A549 (cell line): Measurements from ENCODE around the gene CDCA7L.

Source experiments
- CEBPB ChIP-seq, 2 experiments: fragments of >200 bp in 1 of 2; sonication (Bioruptor Twin) in 1 of 2; formaldehyde crosslinking in 1 of 2; IDR thresholded peaks; 2 replicates each; pipeline ENCODE4 v1.6.1; 2012 to 2016
- JUN ChIP-seq, 2 experiments: fragments of >200 bp; sonication (Bioruptor Twin); formaldehyde crosslinking; IDR thresholded peaks; 2 replicates in 1 of 2; 3 replicates in 1 of 2; pipeline ENCODE4 v1.6.1; 2016 to 2017
- POLR2A ChIP-seq: IDR thresholded peaks from 2 replicates; pipeline ENCODE4 v1.6.1; 2012; ENCODE audit warnings: mild to moderate bottlenecking, low read length
- POLR2AphosphoS2 ChIP-seq: conservative IDR thresholded peaks from 2 replicates; pipeline ENCODE4 v1.6.1; 2012; ENCODE audit warnings: low read length, improper control_type of control experiment, inconsistent platforms
- TF ChIP-seq, protein P1 (sequence below): fragments of >200 bp; sonication (Bioruptor Twin); formaldehyde crosslinking; IDR thresholded peaks from 3 replicates; pipeline ENCODE4 v1.5.1; 2016
- TF ChIP-seq, protein P2 (sequence below): fragments of 450-650 bp; IDR thresholded peaks from 2 replicates; pipeline ENCODE4 v1.6.1; 2014; ENCODE audit warnings: antibody characterized with exemption
- TF ChIP-seq, protein P3 (sequence below): fragments of 250-450 bp; sonication (Bioruptor Pico); IDR thresholded peaks from 2 replicates; pipeline ENCODE4 v1.5.0; 2021; ENCODE audit warnings: mild to moderate bottlenecking, moderate library complexity, borderline replicate concordance

DNA sequence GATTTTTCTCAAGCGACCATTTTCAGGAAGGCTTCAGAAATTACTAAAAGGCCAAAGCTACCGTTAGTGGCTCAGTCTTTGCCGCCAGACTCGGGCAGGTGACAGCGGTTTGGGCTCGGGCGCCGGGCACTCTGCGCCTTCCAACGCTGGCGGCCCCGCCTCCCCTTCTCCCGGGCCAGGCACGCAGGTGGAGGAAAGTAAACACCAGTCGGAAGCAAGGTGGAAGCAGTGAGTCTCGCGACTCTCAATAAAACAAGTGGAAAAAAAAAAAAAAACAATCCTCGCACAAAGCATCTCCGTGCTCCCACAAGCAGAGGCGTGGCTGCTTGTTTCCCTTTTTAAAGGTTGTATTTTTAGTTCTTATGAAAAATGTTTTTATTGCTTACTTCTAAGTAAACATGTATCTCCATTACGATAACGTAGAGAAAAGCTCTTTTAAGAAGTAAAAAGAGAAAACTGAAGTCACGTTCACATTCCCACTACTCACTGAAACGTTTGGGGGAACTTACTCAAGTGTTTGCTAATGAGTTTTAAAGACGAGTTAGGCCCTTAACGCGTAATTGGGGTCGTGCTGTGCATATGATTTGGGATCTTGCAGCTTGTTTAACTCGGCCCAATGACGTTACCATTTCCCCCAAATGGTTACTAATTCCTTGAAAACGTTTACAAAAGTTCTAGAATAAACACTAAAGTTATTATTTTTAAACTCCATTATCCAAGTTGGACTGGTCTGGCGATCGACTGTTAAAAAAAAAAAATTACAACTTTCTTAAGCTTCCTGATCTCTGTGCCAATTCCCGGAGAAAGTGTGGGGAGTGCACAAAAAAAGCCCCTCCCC lies 864 bp downstream of the CDCA7L start:
- TF ChIP-seq, protein P1, sequence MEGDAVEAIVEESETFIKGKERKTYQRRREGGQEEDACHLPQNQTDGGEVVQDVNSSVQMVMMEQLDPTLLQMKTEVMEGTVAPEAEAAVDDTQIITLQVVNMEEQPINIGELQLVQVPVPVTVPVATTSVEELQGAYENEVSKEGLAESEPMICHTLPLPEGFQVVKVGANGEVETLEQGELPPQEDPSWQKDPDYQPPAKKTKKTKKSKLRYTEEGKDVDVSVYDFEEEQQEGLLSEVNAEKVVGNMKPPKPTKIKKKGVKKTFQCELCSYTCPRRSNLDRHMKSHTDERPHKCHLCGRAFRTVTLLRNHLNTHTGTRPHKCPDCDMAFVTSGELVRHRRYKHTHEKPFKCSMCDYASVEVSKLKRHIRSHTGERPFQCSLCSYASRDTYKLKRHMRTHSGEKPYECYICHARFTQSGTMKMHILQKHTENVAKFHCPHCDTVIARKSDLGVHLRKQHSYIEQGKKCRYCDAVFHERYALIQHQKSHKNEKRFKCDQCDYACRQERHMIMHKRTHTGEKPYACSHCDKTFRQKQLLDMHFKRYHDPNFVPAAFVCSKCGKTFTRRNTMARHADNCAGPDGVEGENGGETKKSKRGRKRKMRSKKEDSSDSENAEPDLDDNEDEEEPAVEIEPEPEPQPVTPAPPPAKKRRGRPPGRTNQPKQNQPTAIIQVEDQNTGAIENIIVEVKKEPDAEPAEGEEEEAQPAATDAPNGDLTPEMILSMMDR = no peak
- TF ChIP-seq POLR2A (no peak), JUN (IDR thresholded peaks at IDR 0.05) (no peak), CEBPB (IDR thresholded peaks at IDR 0.05) (no peak), POLR2AphosphoS2 (no peak)
- TF ChIP-seq, protein P2, sequence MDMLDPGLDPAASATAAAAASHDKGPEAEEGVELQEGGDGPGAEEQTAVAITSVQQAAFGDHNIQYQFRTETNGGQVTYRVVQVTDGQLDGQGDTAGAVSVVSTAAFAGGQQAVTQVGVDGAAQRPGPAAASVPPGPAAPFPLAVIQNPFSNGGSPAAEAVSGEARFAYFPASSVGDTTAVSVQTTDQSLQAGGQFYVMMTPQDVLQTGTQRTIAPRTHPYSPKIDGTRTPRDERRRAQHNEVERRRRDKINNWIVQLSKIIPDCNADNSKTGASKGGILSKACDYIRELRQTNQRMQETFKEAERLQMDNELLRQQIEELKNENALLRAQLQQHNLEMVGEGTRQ = no peak
- TF ChIP-seq, protein P3, sequence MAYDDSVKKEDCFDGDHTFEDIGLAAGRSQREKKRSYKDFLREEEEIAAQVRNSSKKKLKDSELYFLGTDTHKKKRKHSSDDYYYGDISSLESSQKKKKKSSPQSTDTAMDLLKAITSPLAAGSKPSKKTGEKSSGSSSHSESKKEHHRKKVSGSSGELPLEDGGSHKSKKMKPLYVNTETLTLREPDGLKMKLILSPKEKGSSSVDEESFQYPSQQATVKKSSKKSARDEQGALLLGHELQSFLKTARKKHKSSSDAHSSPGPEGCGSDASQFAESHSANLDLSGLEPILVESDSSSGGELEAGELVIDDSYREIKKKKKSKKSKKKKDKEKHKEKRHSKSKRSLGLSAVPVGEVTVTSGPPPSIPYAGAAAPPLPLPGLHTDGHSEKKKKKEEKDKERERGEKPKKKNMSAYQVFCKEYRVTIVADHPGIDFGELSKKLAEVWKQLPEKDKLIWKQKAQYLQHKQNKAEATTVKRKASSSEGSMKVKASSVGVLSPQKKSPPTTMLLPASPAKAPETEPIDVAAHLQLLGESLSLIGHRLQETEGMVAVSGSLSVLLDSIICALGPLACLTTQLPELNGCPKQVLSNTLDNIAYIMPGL (CRISPR knock-in tag) = no peak
